Astrocyte of the spinal cord (primary cell): ENCODE results near the gene TRMT1.
"Not testable (repeated sequence)": the region's sequence is repeated elsewhere in the genome, so short reads cannot be mapped to it uniquely, and the experiment has no call there.

Experiments
- DNase-seq: peaks from one replicate; pipeline ENCODE4 v3.0.0; 2011; ENCODE audit warnings: low read depth, low spot score
- H3K4me3 ChIP-seq: 2 replicates; pipeline ENCODE4 v1.5.1; 2011; ENCODE audit warnings: low read depth, mild to moderate bottlenecking, low read length, moderate library complexity
- in situ Hi-C: cut with HindIII; loops from 2 replicates; pipeline ENCODE4 v1.10.0; 2017; ENCODE audit warnings: low sequenced_read_pairs
- TF ChIP-seq, protein P1 (sequence below): IDR thresholded peaks from 2 replicates; pipeline ENCODE4 v1.5.1; 2012; ENCODE audit warnings: low read depth, mild to moderate bottlenecking, low read length, inconsistent platforms

Gene TRMT1

DNA sequence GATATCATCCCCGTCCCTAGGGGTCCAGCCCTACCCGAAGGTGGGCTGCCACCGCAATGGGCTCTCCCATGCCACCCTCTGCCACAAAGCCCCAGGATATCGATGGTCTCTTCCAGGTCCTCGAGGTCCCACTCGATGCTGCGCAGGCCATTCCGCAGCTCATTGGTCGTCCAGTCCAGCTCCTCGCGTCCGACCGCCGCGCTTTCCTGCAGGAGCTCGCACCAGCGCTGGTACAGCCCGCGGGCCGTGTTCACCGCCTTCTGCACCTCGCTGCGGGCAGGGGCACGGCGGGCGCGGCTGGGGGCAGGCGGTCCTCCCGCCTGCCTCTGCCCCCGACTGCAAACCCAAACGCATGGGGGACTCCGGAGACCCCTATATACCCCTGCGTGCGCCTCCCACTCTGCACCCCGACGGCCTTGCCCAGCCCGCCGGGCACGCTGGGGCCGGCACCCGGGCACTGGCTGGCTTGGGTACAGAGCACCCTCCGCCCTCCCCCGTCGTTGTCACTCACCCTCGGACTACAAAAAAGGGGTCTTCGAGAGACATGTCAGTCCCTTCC lies 33.2 kb upstream of the TRMT1 start:
- TF ChIP-seq, protein P1, sequence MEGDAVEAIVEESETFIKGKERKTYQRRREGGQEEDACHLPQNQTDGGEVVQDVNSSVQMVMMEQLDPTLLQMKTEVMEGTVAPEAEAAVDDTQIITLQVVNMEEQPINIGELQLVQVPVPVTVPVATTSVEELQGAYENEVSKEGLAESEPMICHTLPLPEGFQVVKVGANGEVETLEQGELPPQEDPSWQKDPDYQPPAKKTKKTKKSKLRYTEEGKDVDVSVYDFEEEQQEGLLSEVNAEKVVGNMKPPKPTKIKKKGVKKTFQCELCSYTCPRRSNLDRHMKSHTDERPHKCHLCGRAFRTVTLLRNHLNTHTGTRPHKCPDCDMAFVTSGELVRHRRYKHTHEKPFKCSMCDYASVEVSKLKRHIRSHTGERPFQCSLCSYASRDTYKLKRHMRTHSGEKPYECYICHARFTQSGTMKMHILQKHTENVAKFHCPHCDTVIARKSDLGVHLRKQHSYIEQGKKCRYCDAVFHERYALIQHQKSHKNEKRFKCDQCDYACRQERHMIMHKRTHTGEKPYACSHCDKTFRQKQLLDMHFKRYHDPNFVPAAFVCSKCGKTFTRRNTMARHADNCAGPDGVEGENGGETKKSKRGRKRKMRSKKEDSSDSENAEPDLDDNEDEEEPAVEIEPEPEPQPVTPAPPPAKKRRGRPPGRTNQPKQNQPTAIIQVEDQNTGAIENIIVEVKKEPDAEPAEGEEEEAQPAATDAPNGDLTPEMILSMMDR, result no peak
- peak overlapping the region; percentile 87 for H3K4me3 ChIP-seq
- DNase-seq, result peak; percentile 47

GRCh38 chr19:13149173-13149627 lies 32.7 kb upstream of the TRMT1 start:
- in situ Hi-C loops, DNase-seq: not testable (repeated sequence)
- peak overlapping the region; percentile 87 for H3K4me3 ChIP-seq

More for the DNA sequence above, 33.2 kb upstream of the TRMT1 start:
- in situ Hi-C loops, result no loop called here

DNA sequence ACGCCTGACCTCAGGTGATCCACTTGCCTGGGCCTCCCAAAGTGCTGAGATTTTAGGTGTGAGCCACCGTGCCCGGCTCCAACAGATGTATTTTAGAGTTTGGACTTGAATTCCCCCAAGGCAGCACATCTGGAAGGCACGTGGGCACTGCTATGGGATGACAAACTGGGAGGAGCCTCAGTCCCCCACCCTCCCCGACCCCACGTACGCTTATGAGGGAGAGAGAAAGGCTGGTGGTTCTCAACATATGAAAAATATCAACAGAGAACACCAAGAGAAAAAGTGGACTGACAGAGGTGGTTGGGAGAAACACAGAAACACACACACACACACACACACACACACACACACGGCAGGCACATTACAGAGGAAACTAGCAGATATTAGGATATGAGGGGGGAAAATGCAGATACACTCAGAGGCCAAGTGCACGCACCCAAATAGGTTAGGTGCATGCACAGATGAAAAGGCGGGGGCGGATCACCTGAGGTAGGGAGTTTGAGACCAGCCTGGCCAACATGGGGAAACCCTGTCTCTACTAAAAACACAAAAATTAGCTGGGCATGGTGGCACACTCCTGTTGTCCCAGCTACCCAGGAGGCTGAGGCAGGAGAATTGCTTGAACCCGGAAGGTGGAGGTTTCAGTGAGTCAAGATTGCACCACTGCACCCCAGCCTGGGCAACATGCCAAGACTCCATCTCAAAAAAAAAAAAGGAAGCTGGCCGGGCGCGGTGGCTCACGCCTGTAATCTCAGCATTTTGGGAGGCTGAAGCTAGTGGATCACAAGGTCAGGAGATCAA lies 30.4 kb upstream of the TRMT1 start:
- no peak for DNase-seq
- no peak overlapping the region for H3K4me3 ChIP-seq
- TF ChIP-seq, protein P1, result no peak
- in situ Hi-C loops, result no loop called here

DNA sequence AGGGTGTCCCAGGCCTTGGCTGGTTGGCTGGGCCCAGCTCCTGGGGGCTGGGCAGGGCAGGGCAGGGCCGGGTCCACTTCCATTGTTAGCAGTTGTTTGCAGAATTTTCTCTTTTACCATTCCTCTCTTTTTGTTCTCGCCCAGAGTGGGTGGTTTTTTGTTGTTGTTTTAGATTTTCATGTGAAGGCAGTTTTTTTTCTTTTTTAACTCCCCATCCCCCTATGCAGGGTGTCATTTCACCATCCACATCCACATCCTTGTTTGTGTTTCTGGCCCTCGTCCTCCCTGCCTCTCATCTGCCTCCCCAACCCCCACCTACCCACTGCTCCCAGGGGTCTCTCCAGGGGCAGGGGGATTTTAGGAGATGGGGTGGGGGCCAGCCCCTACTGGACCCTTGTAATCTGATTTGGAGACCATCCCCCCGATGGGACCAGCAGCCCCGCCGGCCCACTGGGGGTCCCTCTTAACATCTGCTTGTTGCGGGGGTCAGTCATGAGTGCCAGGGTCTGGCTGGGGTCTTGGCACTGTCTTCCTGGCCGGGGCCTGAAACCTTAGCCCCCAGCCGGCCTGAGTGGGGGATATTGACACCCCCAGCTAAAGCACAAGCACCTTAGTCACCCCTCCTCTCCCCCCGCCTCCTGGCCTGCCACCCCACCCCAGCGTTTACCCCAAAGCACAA lies 23.2 kb upstream of the TRMT1 start:
- no peak for DNase-seq
- in situ Hi-C loops, result no loop called here

GRCh38 chr19:13138916-13139198 lies 22.3 kb upstream of the TRMT1 start:
- in situ Hi-C loops, result no loop called here
- DNase-seq, result no peak
- H3K4me3 ChIP-seq, result no peak overlapping the region
- TF ChIP-seq, protein P1, result no peak

More for the DNA sequence above, 23.2 kb upstream of the TRMT1 start:
- TF ChIP-seq, protein P1, result no peak
- H3K4me3 ChIP-seq, result no peak overlapping the region

- in situ Hi-C loops, result no loop called here
- no peak overlapping the region for H3K4me3 ChIP-seq
- TF ChIP-seq, protein P1, result no peak
- no peak for DNase-seq
These were observed 21.8 kb upstream of the TRMT1 start for GRCh38 chr19:13138171-13138915.
